ENCODE measurements around the gene SHISA8. TPM values are rescaled to one million over a fixed set of nuclear protein-coding genes. Genes with fewer than 3 reads are reported as not detected.

The SHISA8 gene
- polyA plus RNA-seq, 3 donors: not detected

DNA sequence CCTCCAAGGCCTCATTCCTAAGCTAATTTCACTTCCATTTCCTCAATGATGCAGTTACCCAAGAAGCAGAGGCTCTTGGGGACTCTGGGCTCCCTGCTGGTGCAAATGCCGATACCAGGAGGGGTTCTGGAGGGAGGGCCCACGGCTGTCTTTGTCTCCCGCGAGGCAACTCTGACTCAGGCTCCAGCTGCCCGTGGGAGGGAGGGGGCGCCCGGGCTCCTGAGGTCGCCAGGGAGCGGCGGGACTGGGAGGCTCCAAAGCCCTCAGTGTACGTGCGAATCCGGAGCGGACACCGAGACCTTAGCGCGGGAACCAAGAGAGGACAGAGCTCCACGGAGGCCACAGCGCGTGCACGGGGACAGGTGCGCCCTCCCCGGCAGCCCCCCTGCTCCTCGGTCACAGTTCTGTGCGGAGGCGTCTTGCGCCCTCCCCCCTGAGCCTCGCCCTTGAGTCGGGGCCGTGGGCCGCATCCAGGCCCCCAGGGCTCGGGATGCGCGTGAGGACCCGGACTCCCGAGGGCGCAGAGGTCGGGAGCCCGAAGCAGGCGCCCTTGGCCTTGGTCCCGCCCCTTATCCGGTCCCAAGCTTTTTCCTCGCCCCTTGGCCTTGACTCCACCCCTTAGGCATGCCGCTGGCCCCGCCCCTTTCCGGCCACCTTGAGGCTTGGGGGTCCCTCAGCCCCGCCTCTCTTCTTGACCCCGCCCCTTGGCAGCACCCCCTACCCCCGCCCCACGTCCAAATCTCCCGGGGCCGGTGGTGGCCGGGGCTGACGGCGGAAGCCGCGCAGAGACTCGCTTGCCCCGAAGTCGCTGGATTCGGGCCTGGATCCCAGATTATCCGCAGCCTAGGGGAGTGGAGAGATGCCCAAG is 4.7 kb upstream of the SHISA8 start:
- Mint-ChIP-seq H3K27me3 (ENCODE audit: low read depth in 3 of 3) (peaks cover 29 to 42% (median 37%) of the 10 kb centered on the region in 3 donors), H3K4me1 (peaks cover 49% of the 10 kb centered on the region), H3K27ac (peak overlapping the region in 3 of 7 donors; percentile 15 to 85 (median 69)), H3K9me3 (peaks cover 0 to 13% (median 3%) of the 10 kb centered on the region in 7 donors), H3K4me3 (peak overlapping the region; percentile 81 to 90), H3K36me3 (peaks cover 2% of the 10 kb centered on the region in 2 donors)
- Histone ChIP-seq H3K9me3 (replicated peaks in 1 of 2; ENCODE audit: control insufficient read depth in 1 of 2, insufficient read depth in 1 of 2, low read length in 2 of 2) (peaks cover 0 to 13% of the 10 kb centered on the region in 2 donors), H3K27ac (ENCODE audit: low read depth in 1 of 2, low read length in 2 of 2) (peak overlapping the region; percentile 23 to 41), H4K20me1 (ENCODE audit: insufficient read depth, low read length) (peaks cover 3% of the 10 kb centered on the region), H3K27me3 (ENCODE audit: control insufficient read depth in 2 of 2, insufficient read depth in 2 of 2, low read length in 2 of 2) (peaks cover 18 to 30% of the 10 kb centered on the region in 2 donors), H2AFZ (ENCODE audit: insufficient read depth, low read depth, low read length, poor library complexity, severe bottlenecking) (peak overlapping the region; percentile 91), H3K9ac (ENCODE audit: insufficient read depth, low read length, poor library complexity, severe bottlenecking) (peak overlapping the region; percentile 59), H3K4me3 (replicated peaks in 1 of 3; ENCODE audit: low read depth in 2 of 3, low read length in 3 of 3) (peak overlapping the region; percentile 58 to 88 (median 62)), H3K4me2 (replicated peaks; ENCODE audit: extremely low read depth, low read length, poor library complexity, severe bottlenecking) (peak overlapping the region; percentile 99), H3K36me3 (replicated peaks in 1 of 2; ENCODE audit: control insufficient read depth in 1 of 2, insufficient read depth in 2 of 2, low read length in 2 of 2) (no peaks in the 10 kb centered on the region), H3K4me1 (ENCODE audit: control insufficient read depth in 1 of 2, insufficient read depth in 2 of 2, low read length in 2 of 2) (peaks cover 42 to 54% of the 10 kb centered on the region in 2 donors), H3K79me2 (ENCODE audit: insufficient read depth, low read length) (no peaks in the 10 kb centered on the region)
- WGBS (ENCODE audit: insufficient coverage): under 1% methylated on average over 53 of the region's 62 CpGs
- DNase-seq: peak; percentile 33 to 63 (median 56)
- TF ChIP-seq, protein P1, sequence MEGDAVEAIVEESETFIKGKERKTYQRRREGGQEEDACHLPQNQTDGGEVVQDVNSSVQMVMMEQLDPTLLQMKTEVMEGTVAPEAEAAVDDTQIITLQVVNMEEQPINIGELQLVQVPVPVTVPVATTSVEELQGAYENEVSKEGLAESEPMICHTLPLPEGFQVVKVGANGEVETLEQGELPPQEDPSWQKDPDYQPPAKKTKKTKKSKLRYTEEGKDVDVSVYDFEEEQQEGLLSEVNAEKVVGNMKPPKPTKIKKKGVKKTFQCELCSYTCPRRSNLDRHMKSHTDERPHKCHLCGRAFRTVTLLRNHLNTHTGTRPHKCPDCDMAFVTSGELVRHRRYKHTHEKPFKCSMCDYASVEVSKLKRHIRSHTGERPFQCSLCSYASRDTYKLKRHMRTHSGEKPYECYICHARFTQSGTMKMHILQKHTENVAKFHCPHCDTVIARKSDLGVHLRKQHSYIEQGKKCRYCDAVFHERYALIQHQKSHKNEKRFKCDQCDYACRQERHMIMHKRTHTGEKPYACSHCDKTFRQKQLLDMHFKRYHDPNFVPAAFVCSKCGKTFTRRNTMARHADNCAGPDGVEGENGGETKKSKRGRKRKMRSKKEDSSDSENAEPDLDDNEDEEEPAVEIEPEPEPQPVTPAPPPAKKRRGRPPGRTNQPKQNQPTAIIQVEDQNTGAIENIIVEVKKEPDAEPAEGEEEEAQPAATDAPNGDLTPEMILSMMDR (IDR thresholded peaks at IDR 0.05): no peak
- intact Hi-C loops (cut with micrococcal nuclease): no loop called here

DNA sequence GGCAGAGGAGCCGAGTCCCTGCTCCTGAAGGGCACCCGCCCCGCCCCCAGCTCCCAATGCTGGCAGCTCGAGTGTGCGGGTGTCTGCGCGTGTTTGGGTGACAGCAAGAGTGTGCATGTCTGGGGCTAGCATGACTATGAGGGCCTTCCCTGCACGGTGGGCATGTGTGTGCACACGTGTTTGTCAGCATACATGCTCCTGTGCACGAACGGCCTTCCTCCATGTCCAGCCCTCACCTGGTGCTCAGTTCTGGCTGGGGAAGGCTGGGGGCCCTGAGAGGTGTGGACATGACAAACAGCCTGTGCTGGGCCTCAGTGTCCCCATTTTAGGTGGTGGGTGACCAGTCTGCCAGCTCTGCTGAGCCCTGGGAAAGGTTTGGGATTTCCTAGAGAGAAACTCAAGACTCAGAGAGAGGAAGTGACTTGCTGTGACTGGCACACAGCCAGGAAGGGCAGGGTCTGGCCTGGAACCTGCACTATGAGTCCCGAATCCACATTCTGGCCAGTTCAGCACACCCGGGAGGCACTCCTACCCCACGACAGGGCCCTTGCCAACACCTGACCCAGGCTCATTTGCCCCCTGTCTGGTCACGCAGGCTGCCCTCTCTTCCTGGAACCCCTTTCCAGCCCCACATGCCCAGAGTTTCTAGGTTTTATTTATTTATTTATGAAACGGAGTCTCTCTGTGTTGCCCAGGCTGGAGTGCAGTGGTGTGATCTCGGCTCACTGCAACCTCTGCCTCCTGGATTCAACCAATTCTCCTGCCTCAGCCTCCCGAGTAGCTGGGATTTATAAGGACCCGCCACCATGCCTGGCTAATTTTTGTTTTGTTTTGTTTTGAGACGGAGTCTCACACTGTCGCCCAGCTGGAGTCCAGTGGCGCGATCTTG is 3.3 kb upstream of the SHISA8 start:
- Histone ChIP-seq H3K9me3 (replicated peaks in 1 of 2; ENCODE audit: control insufficient read depth in 1 of 2, insufficient read depth in 1 of 2, low read length in 2 of 2) (peaks cover 0 to 17% of the 10 kb centered on the region in 2 donors), H3K27me3 (ENCODE audit: control insufficient read depth in 2 of 2, insufficient read depth in 2 of 2, low read length in 2 of 2) (peaks cover 19 to 38% of the 10 kb centered on the region in 2 donors), H3K9ac (ENCODE audit: insufficient read depth, low read length, poor library complexity, severe bottlenecking) (no peak overlapping the region), H3K4me2 (replicated peaks; ENCODE audit: extremely low read depth, low read length, poor library complexity, severe bottlenecking) (peak overlapping the region; percentile 45), H4K20me1 (ENCODE audit: insufficient read depth, low read length) (peaks cover 3% of the 10 kb centered on the region), H3K4me3 (replicated peaks in 1 of 3; ENCODE audit: low read depth in 2 of 3, low read length in 3 of 3) (peak overlapping the region in 1 of 3 experiments; percentile 40), H2AFZ (ENCODE audit: insufficient read depth, low read depth, low read length, poor library complexity, severe bottlenecking) (no peak overlapping the region), H3K27ac (ENCODE audit: low read depth in 1 of 2, low read length in 2 of 2) (no peak overlapping the region), H3K36me3 (replicated peaks in 1 of 2; ENCODE audit: control insufficient read depth in 1 of 2, insufficient read depth in 2 of 2, low read length in 2 of 2) (no peaks in the 10 kb centered on the region), H3K79me2 (ENCODE audit: insufficient read depth, low read length) (no peaks in the 10 kb centered on the region), H3K4me1 (ENCODE audit: control insufficient read depth in 1 of 2, insufficient read depth in 2 of 2, low read length in 2 of 2) (peaks cover 42 to 60% of the 10 kb centered on the region in 2 donors)
- peaks cover 2% of the 10 kb centered on the region in 2 donors for H3K36me3 Mint-ChIP-seq
- H3K27me3 Mint-ChIP-seq (ENCODE audit: low read depth in 3 of 3): peaks cover 30 to 46% (median 39%) of the 10 kb centered on the region in 3 donors
- 55% methylated on average over 13 of the region's 23 CpGs for WGBS (ENCODE audit: insufficient coverage)
- peaks cover 49% of the 10 kb centered on the region for H3K4me1 Mint-ChIP-seq
- peak overlapping the region; percentile 65 to 78 for H3K4me3 Mint-ChIP-seq
- H3K27ac Mint-ChIP-seq: peak overlapping the region in 4 of 7 donors; percentile 33 to 78 (median 68)
- TF ChIP-seq, protein P1 (IDR thresholded peaks at IDR 0.05): no peak
- intact Hi-C loops (cut with micrococcal nuclease): no loop called here
- H3K9me3 Mint-ChIP-seq: peaks cover 0 to 13% (median 5%) of the 10 kb centered on the region in 7 donors
- DNase-seq: peak; percentile 70 to 91 (median 81)

All from CD14-positive monocyte (primary cell).